SU-DHL-6 (cell line): Measurements from ENCODE around the gene DEF6.

ENCODE experiments used
- H2AFZ ChIP-seq: fragments of 200-600 bp; sonication (generic); 2 replicates; pipeline ENCODE4 v1.6.1; 2014; ENCODE audit warnings: low read depth, mild to moderate bottlenecking, moderate library complexity, mixed read lengths, antibody characterized with exemption, low read length; ENCODE audit not compliant: severe bottlenecking
- H3F3A ChIP-seq: fragments of 200-600 bp; shearing (Covaris generic); 2 replicates; pipeline ENCODE4 v1.6.0; 2016; ENCODE audit warnings: antibody characterized with exemption, mild to moderate bottlenecking; ENCODE audit not compliant: insufficient read depth
- H3K27ac ChIP-seq: fragments of 200-600 bp; sonication (generic); 2 replicates; pipeline ENCODE4 v1.5.1; 2016; ENCODE audit warnings: low read depth, mild to moderate bottlenecking, low read length, moderate library complexity, mixed read lengths
- H3K27me3 ChIP-seq: fragments of 200-600 bp; sonication (generic), shearing (Covaris generic); 2 replicates; pipeline ENCODE4 v1.6.0; 2014; ENCODE audit warnings: mild to moderate bottlenecking, low read length
- H3K36me3 ChIP-seq: fragments of 200-600 bp; sonication (generic); 2 replicates; pipeline ENCODE4 v1.6.1; 2014; ENCODE audit warnings: mild to moderate bottlenecking, low read length, mixed read lengths
- H3K4me2 ChIP-seq: fragments of 300-600, 200-600 bp; shearing (Covaris generic), sonication (generic); 2 replicates; pipeline ENCODE4 v1.6.0; 2014; ENCODE audit warnings: low read length, low read depth, mild to moderate bottlenecking; ENCODE audit not compliant: poor library complexity, severe bottlenecking
- H3K4me3 ChIP-seq: fragments of 200-600 bp; sonication (generic); 2 replicates; pipeline ENCODE4 v1.5.1; 2014; ENCODE audit warnings: antibody characterized with exemption, low read length, mild to moderate bottlenecking, mixed read lengths; ENCODE audit not compliant: insufficient read depth, poor library complexity, severe bottlenecking
- H3K79me2 ChIP-seq: fragments of 200-600 bp; sonication (generic); 2 replicates; pipeline ENCODE4 v1.6.1; 2014; ENCODE audit warnings: mild to moderate bottlenecking, low read length, moderate library complexity; ENCODE audit not compliant: insufficient read depth
- H3K9ac ChIP-seq: fragments of 200-600 bp; sonication (generic); 2 replicates; pipeline ENCODE4 v1.7.0; 2014; ENCODE audit warnings: mild to moderate bottlenecking, low read length
- H3K9me2 ChIP-seq: fragments of 200-600 bp; sonication (generic); replicated peaks from 2 replicates; pipeline ENCODE4 v1.6.1; 2014; ENCODE audit warnings: low read length; ENCODE audit not compliant: insufficient read depth
- H3K9me3 ChIP-seq: fragments of 200-600 bp; sonication (generic); 2 replicates; pipeline ENCODE4 v1.6.1; 2014; ENCODE audit warnings: low read length, mixed read lengths; ENCODE audit not compliant: insufficient read depth
- H4K20me1 ChIP-seq: fragments of 200-600 bp; sonication (generic); 2 replicates; pipeline ENCODE4 v1.6.1; 2014; ENCODE audit warnings: low read depth, mild to moderate bottlenecking, antibody characterized with exemption, low read length, moderate library complexity, mixed read lengths
- CTCF ChIP-seq: fragments of 200-600 bp; sonication (generic); IDR thresholded peaks from one replicate; pipeline ENCODE4 v1.5.1; 2017; ENCODE audit warnings: antibody characterized with exemption, mild to moderate bottlenecking, low read length, moderate library complexity; ENCODE audit not compliant: insufficient read depth, poor library complexity, severe bottlenecking
- EZH2phosphoT487 ChIP-seq: fragments of 200-600 bp; sonication (generic), shearing (Covaris generic); conservative IDR thresholded peaks from 2 replicates; pipeline ENCODE4 v1.6.1; 2018; ENCODE audit warnings: mild to moderate bottlenecking, antibody characterized with exemption, low read length, moderate library complexity, mixed read lengths

The DEF6 gene

GRCh38 chr6:35291491-35291890 lies 6.1 kb upstream of the DEF6 start:
- Histone ChIP-seq H3K27ac (no peak overlapping the region), H3K4me2 (no peak overlapping the region), H3K9ac (no peak overlapping the region), H3K9me3 (no peaks in the 10 kb centered on the region), H3K27me3 (no peaks in the 10 kb centered on the region), H3K36me3 (no peaks in the 10 kb centered on the region), H3F3A (no peaks in the 10 kb centered on the region), H3K79me2 (no peaks in the 10 kb centered on the region), H4K20me1 (no peaks in the 10 kb centered on the region), H3K9me2 (no peaks in the 10 kb centered on the region), H3K4me3 (no peak overlapping the region), H2AFZ (no peak overlapping the region)
- TF ChIP-seq CTCF: no peak
- TF ChIP-seq EZH2phosphoT487: no peak

- H2AFZ ChIP-seq: no peak overlapping the region
- TF ChIP-seq EZH2phosphoT487: no peak
- TF ChIP-seq CTCF: no peak
- H3K79me2 ChIP-seq: no peaks in the 10 kb centered on the region
- H4K20me1 ChIP-seq: no peaks in the 10 kb centered on the region
- no peaks in the 10 kb centered on the region for H3K9me2 ChIP-seq
- peaks cover 4% of the 10 kb centered on the region; the same call in 1 of the 2 replicates for H3F3A ChIP-seq
- H3K36me3 ChIP-seq: no peaks in the 10 kb centered on the region
- no peak overlapping the region for H3K4me2 ChIP-seq
- H3K27ac ChIP-seq: no peak overlapping the region
- H3K27me3 ChIP-seq: no peaks in the 10 kb centered on the region
- H3K4me3 ChIP-seq: no peak overlapping the region
- H3K9me3 ChIP-seq: no peaks in the 10 kb centered on the region
- H3K9ac ChIP-seq: no peak overlapping the region
These were observed 5.1 kb upstream of the DEF6 start for GRCh38 chr6:35292494-35292893.

- H3K9ac ChIP-seq: no peak overlapping the region
- H3K27ac ChIP-seq: no peak overlapping the region
- H2AFZ ChIP-seq: no peak overlapping the region
- peaks cover 10% of the 10 kb centered on the region for H3K79me2 ChIP-seq
- no peaks in the 10 kb centered on the region for H4K20me1 ChIP-seq
- no peak overlapping the region for H3K4me2 ChIP-seq
- TF ChIP-seq EZH2phosphoT487: no peak
- no peak for TF ChIP-seq CTCF
- H3F3A ChIP-seq: peaks cover 7% of the 10 kb centered on the region; the same call in 1 of the 2 replicates
- H3K4me3 ChIP-seq: no peak overlapping the region
- H3K36me3 ChIP-seq: no peaks in the 10 kb centered on the region
- H3K9me3 ChIP-seq: no peaks in the 10 kb centered on the region
- no peaks in the 10 kb centered on the region for H3K9me2 ChIP-seq
- H3K27me3 ChIP-seq: no peaks in the 10 kb centered on the region
These were observed 3.9 kb upstream of the DEF6 start for GRCh38 chr6:35293681-35294080.
